A549 treated with dexamethasone at 1 μM for 4 hours (cell line): ENCODE data around the gene SPRR5. TPM values are rescaled to one million over a fixed set of nuclear protein-coding genes. Genes with fewer than 3 reads are reported as not detected.

ENCODE experiments used
- total RNA-seq: library from RNA; stranded (reverse); fragments of 200-300 nt; extraction: Qiagen RNA extraction; gene quantifications from 5 replicates; pipeline ENCODE4 v1.2.3, GENCODE V29; 2022

Gene SPRR5, protein sequence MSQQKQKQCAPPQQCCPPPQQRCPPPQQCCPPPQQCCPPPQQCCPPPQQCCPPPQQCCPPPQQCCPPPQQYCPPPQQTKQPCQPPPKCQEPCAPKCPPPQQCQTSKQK
- not detected in 5 replicates for total RNA-seq

DNA sequence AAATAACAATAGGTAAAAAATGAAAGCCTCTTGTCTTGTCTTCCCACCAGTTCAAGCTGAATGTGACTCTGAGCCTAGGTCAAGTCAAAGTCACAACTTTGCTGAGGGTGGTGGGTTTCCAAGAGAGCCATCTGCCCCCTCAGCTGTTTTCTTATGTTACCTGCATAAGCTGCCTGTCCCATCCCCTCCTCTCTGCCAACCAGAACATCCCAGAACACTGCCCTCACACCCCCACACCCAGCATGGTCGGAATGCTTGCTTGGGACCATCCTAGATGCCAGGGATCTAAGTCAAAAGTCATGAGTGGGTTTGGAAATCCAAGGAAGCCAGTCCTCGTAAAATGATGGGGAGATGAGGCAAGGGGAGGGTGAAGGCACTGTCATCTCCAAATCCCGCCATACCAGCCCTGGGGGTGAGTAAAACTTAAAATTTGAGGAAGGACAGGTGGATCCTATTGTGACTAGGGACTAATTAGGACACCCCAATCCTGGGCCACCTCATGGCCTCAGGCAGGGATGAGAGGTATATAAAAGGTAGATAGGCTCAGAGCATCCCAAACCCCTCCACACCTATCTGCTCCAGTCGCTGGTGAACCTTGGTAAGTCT lies at the start of gene SPRR5:
Gene SPRR5 (plus strand): TSS at position 556 of the 606 bp plus-strand sequence. CDS start 1,349 bp downstream, outside the sequence.

DNA sequence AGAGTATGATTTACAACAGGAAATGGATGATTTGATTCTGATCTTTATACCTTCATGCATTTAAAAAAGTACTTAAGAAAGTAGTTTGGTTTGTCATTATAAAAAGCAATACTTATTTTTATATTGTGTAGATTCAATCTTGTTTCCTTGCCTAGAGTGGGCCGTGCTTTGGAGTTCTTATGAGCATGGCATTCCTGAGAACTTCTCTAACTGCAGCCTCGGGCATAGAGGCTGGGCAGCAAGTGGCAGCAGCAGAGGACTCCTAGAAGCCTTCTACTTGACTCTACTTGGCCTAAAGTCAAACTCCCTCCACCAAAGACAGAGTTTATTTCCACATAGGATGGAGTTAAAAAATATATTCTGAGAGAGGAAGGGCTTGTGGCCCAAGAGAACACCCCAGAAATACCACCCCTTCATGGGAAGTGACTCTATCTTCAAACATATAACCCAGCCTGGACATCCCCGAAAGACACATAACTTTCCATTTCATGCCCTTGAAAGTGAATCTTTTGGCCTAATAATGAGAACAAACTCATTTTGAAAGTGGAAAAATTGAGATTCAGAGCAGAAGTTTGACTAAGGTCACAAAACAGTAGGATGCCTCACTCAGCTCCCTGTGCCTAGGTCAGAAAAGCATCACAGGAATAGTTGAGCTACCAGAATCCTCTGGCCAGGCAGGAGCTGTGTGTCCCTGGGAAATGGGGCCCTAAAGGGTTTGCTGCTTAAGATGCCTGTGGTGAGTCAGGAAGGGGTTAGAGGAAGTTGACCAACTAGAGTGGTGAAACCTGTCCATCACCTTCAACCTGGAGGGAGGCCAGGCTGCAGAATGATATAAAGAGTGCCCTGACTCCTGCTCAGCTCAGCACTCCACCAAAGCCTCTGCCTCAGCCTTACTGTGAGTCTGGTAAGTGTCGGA lies 39.1 kb upstream of the SPRR5 start, which contains the start of gene IVL:
Gene IVL (plus strand): TSS at position 861 of the 916 bp plus-strand sequence. CDS start 1,252 bp downstream, outside the sequence.

DNA sequence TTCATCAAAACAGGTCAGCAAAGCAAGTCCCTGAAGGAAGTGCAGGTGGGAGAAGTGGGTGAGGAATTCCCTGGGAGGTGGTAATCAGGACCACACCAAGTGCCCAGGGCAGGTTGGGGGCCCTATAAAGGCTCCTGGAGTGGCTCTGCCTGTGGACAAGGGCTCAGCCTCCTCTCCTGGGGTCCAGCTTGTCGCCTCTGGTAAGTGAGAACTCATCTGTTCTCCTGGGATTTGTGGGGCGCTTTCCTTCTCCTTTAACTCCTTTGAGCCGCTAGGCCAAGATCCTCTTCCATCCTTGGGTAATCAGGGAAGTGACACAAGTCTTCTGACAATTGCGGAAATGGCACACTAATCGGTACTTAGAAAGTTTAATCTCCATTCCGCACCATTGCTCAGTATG lies 23.5 kb downstream of the SPRR5 start, which contains the start of gene SPRR4:
Gene SPRR4 (plus strand): TSS at position 154 of the 400 bp plus-strand sequence. CDS start 1,243 bp downstream, outside the sequence.

DNA sequence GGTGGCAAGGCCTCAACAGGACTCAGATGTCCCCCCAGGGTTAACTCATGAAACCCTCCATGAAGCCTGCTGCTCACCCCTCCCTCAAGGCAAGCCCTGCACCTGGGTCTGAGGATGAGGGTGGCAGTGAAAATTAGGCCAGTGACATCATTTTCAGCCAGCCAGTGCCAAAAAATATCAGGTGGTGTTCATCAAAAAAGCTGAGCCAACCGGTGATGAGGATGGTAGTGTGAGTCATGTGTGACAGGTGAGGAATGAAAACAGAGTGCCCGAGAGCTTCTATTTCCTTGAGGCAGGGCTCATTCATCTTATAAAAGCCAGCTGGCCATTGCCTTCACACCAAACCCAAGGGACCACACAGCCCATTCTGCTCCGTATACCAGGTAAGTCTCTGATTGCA lies 36.7 kb downstream of the SPRR5 start, which contains the start of gene SPRR1A:
Gene SPRR1A (plus strand): TSS at position 339 of the 400 bp plus-strand sequence. CDS start 1,150 bp downstream, outside the sequence.

Other genes starting within 250 kb of the SPRR5 start
- gene LCE2A, start 248.9 kb upstream of the SPRR5 start, total RNA-seq, result not detected in 5 replicates
- gene LCE4A, start 239.0 kb upstream of the SPRR5 start, total RNA-seq, result not detected in 5 replicates
- gene KPRP, start 189.2 kb upstream of the SPRR5 start, total RNA-seq, result not detected in 5 replicates
- gene LCE1F, start 172.1 kb upstream of the SPRR5 start, total RNA-seq, result not detected in 5 replicates
- gene LCE1E, start 160.9 kb upstream of the SPRR5 start, total RNA-seq, result not detected in 5 replicates
- not detected in 5 replicates for gene LCE1D, start 150.5 kb upstream of the SPRR5 start, total RNA-seq
- gene LCE1C, start 140.6 kb upstream of the SPRR5 start, total RNA-seq, result 0.14 TPM in 1 of 5 replicates, not detected in the others
- gene LCE1B, start 135.2 kb upstream of the SPRR5 start, total RNA-seq, result 0.08 TPM in 1 of 5 replicates, not detected in the others
- not detected in 5 replicates for gene LCE1A, start 119.7 kb upstream of the SPRR5 start, total RNA-seq
- gene LCE6A, start 104.3 kb upstream of the SPRR5 start, total RNA-seq, result not detected in 5 replicates
- not detected in 5 replicates for gene LCE7A, start 87.2 kb upstream of the SPRR5 start, total RNA-seq
- not detected in 5 replicates for gene SMCP, start 68.9 kb upstream of the SPRR5 start, total RNA-seq
- gene IVL, start 38.7 kb upstream of the SPRR5 start, total RNA-seq, result 0.05 to 0.12 TPM (median 0.09 TPM) in 5 replicates
- not detected in 5 replicates for gene SPRR4, start 23.4 kb downstream of the SPRR5 start, total RNA-seq
- not detected in 5 replicates for gene SPRR1A, start 36.9 kb downstream of the SPRR5 start, total RNA-seq
- gene SPRR3, start 54.5 kb downstream of the SPRR5 start, total RNA-seq, result not detected in 5 replicates
- not detected in 5 replicates for gene SPRR1B, start 84.0 kb downstream of the SPRR5 start, total RNA-seq
- gene SPRR2D, start 93.9 kb downstream of the SPRR5 start, total RNA-seq, result not detected in 5 replicates
- gene SPRR2A, start 110.3 kb downstream of the SPRR5 start, total RNA-seq, result 0.12 TPM in 1 of 5 replicates, not detected in the others
- not detected in 5 replicates for gene SPRR2B, start 124.4 kb downstream of the SPRR5 start, total RNA-seq
- not detected in 5 replicates for gene SPRR2E, start 147.3 kb downstream of the SPRR5 start, total RNA-seq
- gene SPRR2F, start 166.3 kb downstream of the SPRR5 start, total RNA-seq, result not detected in 5 replicates
- not detected in 5 replicates for gene SPRR2G, start 203.7 kb downstream of the SPRR5 start, total RNA-seq